ENCODE results near the gene MERTK.

- TF ChIP-seq RAD21 (IDR thresholded peaks at IDR 0.05; ENCODE audit: low read length) (no peak), POLR2AphosphoS5 (IDR thresholded peaks at IDR 0.05; ENCODE audit: low read depth, low read length) (no peak), GATA2 (CRISPR knock-in tag; IDR thresholded peaks at IDR 0.05) (no peak), MXI1 (IDR thresholded peaks at IDR 0.05; ENCODE audit: low read depth, low read length) (no peak), CTCF (IDR thresholded peaks at IDR 0.05) (no peak), ZBTB33 (IDR thresholded peaks at IDR 0.05; ENCODE audit: borderline replicate concordance, low read depth) (no peak), EZH2phosphoT487 (IDR thresholded peaks at IDR 0.05; ENCODE audit: borderline replicate concordance, low read depth) (no peak), YY1 (IDR thresholded peaks at IDR 0.05; ENCODE audit: low read depth) (no peak), SMC3 (IDR thresholded peaks at IDR 0.05; ENCODE audit: low read depth, low read length) (no peak), PBX3 (IDR thresholded peaks at IDR 0.05) (no peak), REST (IDR thresholded peaks at IDR 0.05; ENCODE audit: low read depth, low read length) (no peak)
Measured at GRCh38 chr2:111940333-111941196, 42.2 kb downstream of the MERTK start.

All from SK-N-SH (cell line).